Astrocyte (in vitro differentiated cells and primary cell): ENCODE measurements around the gene PTPRE. TPM values are rescaled to one million over a fixed set of nuclear protein-coding genes. Genes with fewer than 3 reads are reported as not detected.
A peak's percentile ranks its signal among the peaks of the same experiment; 100 is the strongest.

Experiments
- DNase-seq: peaks from one replicate; pipeline ENCODE4 v3.0.0-alpha.2; 2010; ENCODE audit warnings: low read depth
- FAIRE-seq: peaks from 2 replicates; lab custom pipeline; 2011; peaks lifted over from hg19 to GRCh38; lab: Jason Lieb, UNC
- H2AFZ ChIP-seq: 2 replicates; pipeline ENCODE4 v1.6.0; 2012; ENCODE audit warnings: low read depth, low read length, inconsistent platforms
- H3K27ac ChIP-seq: 2 replicates; pipeline ENCODE4 v1.5.1; 2011; ENCODE audit warnings: low read depth, low read length, inconsistent platforms
- H3K27me3 ChIP-seq: 2 replicates; pipeline ENCODE4 v1.6.0; 2011; ENCODE audit warnings: low read length, inconsistent platforms; ENCODE audit not compliant: insufficient read depth
- H3K36me3 ChIP-seq: 2 replicates; pipeline ENCODE4 v1.5.1; 2011; ENCODE audit warnings: low read length, inconsistent platforms; ENCODE audit not compliant: insufficient read depth
- H3K4me1 ChIP-seq: 2 replicates; pipeline ENCODE4 v1.5.1; 2011; ENCODE audit warnings: low read length, inconsistent platforms; ENCODE audit not compliant: insufficient read depth
- H3K4me2 ChIP-seq: 2 replicates; pipeline ENCODE4 v1.6.0; 2012; ENCODE audit warnings: low read length, inconsistent platforms
- H3K4me3 ChIP-seq: 2 replicates; pipeline ENCODE4 v1.5.1; 2011; ENCODE audit warnings: low read depth, mild to moderate bottlenecking, low read length, inconsistent platforms; ENCODE audit not compliant: insufficient read depth
- H3K79me2 ChIP-seq: 2 replicates; pipeline ENCODE4 v1.6.0; 2012; ENCODE audit warnings: mild to moderate bottlenecking, low read length, inconsistent platforms; ENCODE audit not compliant: insufficient read depth
- H3K9ac ChIP-seq: 2 replicates; pipeline ENCODE4 v1.6.0; 2012; ENCODE audit warnings: mild to moderate bottlenecking, low read length, inconsistent platforms
- H3K9me3 ChIP-seq: 2 replicates; pipeline ENCODE4 v1.5.1; 2012; ENCODE audit warnings: low read depth, mild to moderate bottlenecking, low read length, inconsistent platforms; ENCODE audit not compliant: insufficient read depth
- H4K20me1 ChIP-seq: 2 replicates; pipeline ENCODE4 v1.6.0; 2012; ENCODE audit warnings: low read length, inconsistent platforms; ENCODE audit not compliant: insufficient read depth
- H3K27ac Mint-ChIP-seq: one replicate; pipeline ENCODE4 v1.8.0; 2021; ENCODE audit warnings: mild to moderate bottlenecking, mixed read lengths; ENCODE audit not compliant: unreplicated experiment
- H3K27me3 Mint-ChIP-seq: one replicate; pipeline ENCODE4 v1.8.0; 2021; ENCODE audit warnings: low read depth, mixed read lengths; ENCODE audit not compliant: unreplicated experiment
- H3K36me3 Mint-ChIP-seq: one replicate; pipeline ENCODE4 v1.8.0; 2021; ENCODE audit warnings: low read depth, mixed read lengths; ENCODE audit not compliant: unreplicated experiment
- H3K4me1 Mint-ChIP-seq: one replicate; pipeline ENCODE4 v1.8.0; 2021; ENCODE audit warnings: low read depth, mixed read lengths; ENCODE audit not compliant: unreplicated experiment
- H3K4me3 Mint-ChIP-seq: one replicate; pipeline ENCODE4 v1.8.0; 2021; ENCODE audit warnings: mild to moderate bottlenecking, moderate library complexity, mixed read lengths; ENCODE audit not compliant: unreplicated experiment
- H3K9me3 Mint-ChIP-seq: one replicate; pipeline ENCODE4 v1.8.0; 2021; ENCODE audit warnings: mild to moderate bottlenecking, mixed read lengths; ENCODE audit not compliant: unreplicated experiment
- CTCF ChIP-seq: IDR thresholded peaks from 2 replicates; pipeline ENCODE4 v1.5.1; 2011; ENCODE audit warnings: low read depth, mild to moderate bottlenecking, inconsistent platforms, low read length, moderate library complexity; ENCODE audit not compliant: insufficient read depth
- EZH2 ChIP-seq: IDR thresholded peaks from 2 replicates; pipeline ENCODE4 v1.6.1; 2012; ENCODE audit warnings: mild to moderate bottlenecking, low read length, inconsistent platforms; ENCODE audit not compliant: insufficient read depth
- total RNA-seq: library from RNA; stranded (reverse); gene quantifications from 2 replicates; pipeline ENCODE4 v1.2.1, GENCODE V29; 2021

Gene PTPRE
- total RNA-seq, 1 donor from 2014 or later = 14.1 TPM

DNA sequence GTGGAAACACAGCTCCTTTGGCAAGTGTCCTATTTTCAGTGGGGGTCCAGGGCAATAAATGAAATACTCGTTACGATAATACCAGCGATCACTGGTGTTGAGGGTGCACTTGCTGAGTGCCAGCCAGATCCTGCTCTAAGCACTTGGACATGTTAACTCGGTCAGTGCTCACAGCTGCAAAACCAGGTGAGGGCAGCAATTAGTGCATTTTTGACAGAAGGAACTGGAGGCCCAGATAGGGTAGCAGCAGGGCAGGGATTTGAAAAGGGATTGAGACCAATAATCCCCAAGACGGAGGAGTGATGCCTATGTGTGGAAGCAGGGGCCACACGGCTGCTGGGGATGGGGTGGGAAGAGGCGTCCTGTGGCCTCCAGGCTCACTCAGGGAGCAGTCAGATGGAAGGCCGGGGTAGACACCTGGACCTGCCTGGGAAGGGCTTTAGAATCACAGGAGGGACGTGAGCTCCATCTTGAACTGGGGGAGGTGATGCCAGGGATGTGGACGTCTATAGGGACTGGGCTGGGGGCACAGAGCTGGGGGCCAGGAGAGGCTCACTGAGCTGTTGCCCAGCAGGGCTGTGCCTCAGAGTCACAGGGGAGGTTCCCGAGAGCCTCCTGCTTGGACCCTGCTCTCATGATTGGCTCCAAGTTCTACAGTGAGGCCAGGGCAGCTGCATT lies 14.3 kb downstream of the PTPRE start:
- Histone ChIP-seq H3K4me2 (no peak overlapping the region), H3K79me2 (peaks cover 41% of the 10 kb centered on the region), H3K27ac (no peak overlapping the region), H4K20me1 (no peaks in the 10 kb centered on the region), H3K4me1 (peaks cover 40% of the 10 kb centered on the region), H3K4me3 (no peak overlapping the region), H3K36me3 (no peaks in the 10 kb centered on the region), H3K27me3 (no peaks in the 10 kb centered on the region), H3K9ac (no peak overlapping the region), H2AFZ (no peak overlapping the region), H3K9me3 (no peaks in the 10 kb centered on the region)
- peaks cover 8% of the 10 kb centered on the region for H3K36me3 Mint-ChIP-seq
- DNase-seq (no peak), FAIRE-seq (no peak)
- H3K4me3 Mint-ChIP-seq = no peak overlapping the region
- TF ChIP-seq CTCF (no peak), EZH2 (no peak)
- H3K9me3 Mint-ChIP-seq = peaks cover under 1% of the 10 kb centered on the region
- no peaks in the 10 kb centered on the region for H3K27me3 Mint-ChIP-seq
- H3K27ac Mint-ChIP-seq = peak overlapping the region; percentile 18
- H3K4me1 Mint-ChIP-seq = peaks cover 57% of the 10 kb centered on the region

GRCh38 chr10:127921753-127922145 lies 14.8 kb downstream of the PTPRE start:
- no peak overlapping the region for H3K9ac ChIP-seq
- no peak overlapping the region for H3K27ac Mint-ChIP-seq
- FAIRE-seq (no peak), DNase-seq (no peak)
- H3K4me1 Mint-ChIP-seq = peaks cover 61% of the 10 kb centered on the region
- H3K4me1 ChIP-seq = peaks cover 40% of the 10 kb centered on the region
- H3K4me2 ChIP-seq = no peak overlapping the region
- no peak overlapping the region for H2AFZ ChIP-seq
- H3K79me2 ChIP-seq = peaks cover 40% of the 10 kb centered on the region
- H3K27ac ChIP-seq = no peak overlapping the region
- no peak overlapping the region for H3K4me3 Mint-ChIP-seq
- H3K27me3 ChIP-seq = no peaks in the 10 kb centered on the region
- no peak for TF ChIP-seq EZH2
- TF ChIP-seq CTCF = no peak
- H3K4me3 ChIP-seq = no peak overlapping the region
- H3K9me3 ChIP-seq = no peaks in the 10 kb centered on the region
- H3K27me3 Mint-ChIP-seq = no peaks in the 10 kb centered on the region
- peaks cover 4% of the 10 kb centered on the region for H3K9me3 Mint-ChIP-seq
- no peaks in the 10 kb centered on the region for H4K20me1 ChIP-seq
- H3K36me3 Mint-ChIP-seq = peaks cover 8% of the 10 kb centered on the region
- no peaks in the 10 kb centered on the region for H3K36me3 ChIP-seq

GRCh38 chr10:127922206-127922605 lies 15.3 kb downstream of the PTPRE start:
- Mint-ChIP-seq H3K27ac (no peak overlapping the region), H3K27me3 (no peaks in the 10 kb centered on the region), H3K4me1 (peaks cover 62% of the 10 kb centered on the region), H3K9me3 (peaks cover 4% of the 10 kb centered on the region), H3K4me3 (no peak overlapping the region), H3K36me3 (peaks cover 8% of the 10 kb centered on the region)
- Histone ChIP-seq H3K27me3 (no peaks in the 10 kb centered on the region), H3K9ac (peak overlapping the region; percentile 40), H3K4me2 (no peak overlapping the region), H3K4me3 (no peak overlapping the region), H3K27ac (peak overlapping the region; percentile 83), H2AFZ (no peak overlapping the region), H4K20me1 (no peaks in the 10 kb centered on the region), H3K9me3 (no peaks in the 10 kb centered on the region), H3K36me3 (no peaks in the 10 kb centered on the region), H3K4me1 (peaks cover 40% of the 10 kb centered on the region), H3K79me2 (peaks cover 37% of the 10 kb centered on the region)
- FAIRE-seq (no peak), DNase-seq (no peak)
- no peak for TF ChIP-seq CTCF
- no peak for TF ChIP-seq EZH2
